Right renal cortex interstitium (tissue), 3 donors: ENCODE data around the gene ZDHHC14. TPM values are rescaled to one million over a fixed set of nuclear protein-coding genes. Genes with fewer than 3 reads are reported as not detected.

Experiments used
- DNase-seq, 3 donors: peaks; one replicate each; pipeline ENCODE4 v3.0.0-alpha.2; 2013; ENCODE audit warnings: low read depth in 3 of 3, low spot score in 2 of 3
- polyA plus RNA-seq, 3 donors: library from polyadenylated mRNA; unstranded; fragments of 120-200 nt; gene quantifications; one replicate each; pipeline ENCODE4 v1.2.1, GENCODE V29; 2013; ENCODE audit not compliant: insufficient read length in 3 of 3

ZDHHC14 gene
- polyA plus RNA-seq, 3 donors = 15.9 to 19.5 (median 18.5) TPM

DNA sequence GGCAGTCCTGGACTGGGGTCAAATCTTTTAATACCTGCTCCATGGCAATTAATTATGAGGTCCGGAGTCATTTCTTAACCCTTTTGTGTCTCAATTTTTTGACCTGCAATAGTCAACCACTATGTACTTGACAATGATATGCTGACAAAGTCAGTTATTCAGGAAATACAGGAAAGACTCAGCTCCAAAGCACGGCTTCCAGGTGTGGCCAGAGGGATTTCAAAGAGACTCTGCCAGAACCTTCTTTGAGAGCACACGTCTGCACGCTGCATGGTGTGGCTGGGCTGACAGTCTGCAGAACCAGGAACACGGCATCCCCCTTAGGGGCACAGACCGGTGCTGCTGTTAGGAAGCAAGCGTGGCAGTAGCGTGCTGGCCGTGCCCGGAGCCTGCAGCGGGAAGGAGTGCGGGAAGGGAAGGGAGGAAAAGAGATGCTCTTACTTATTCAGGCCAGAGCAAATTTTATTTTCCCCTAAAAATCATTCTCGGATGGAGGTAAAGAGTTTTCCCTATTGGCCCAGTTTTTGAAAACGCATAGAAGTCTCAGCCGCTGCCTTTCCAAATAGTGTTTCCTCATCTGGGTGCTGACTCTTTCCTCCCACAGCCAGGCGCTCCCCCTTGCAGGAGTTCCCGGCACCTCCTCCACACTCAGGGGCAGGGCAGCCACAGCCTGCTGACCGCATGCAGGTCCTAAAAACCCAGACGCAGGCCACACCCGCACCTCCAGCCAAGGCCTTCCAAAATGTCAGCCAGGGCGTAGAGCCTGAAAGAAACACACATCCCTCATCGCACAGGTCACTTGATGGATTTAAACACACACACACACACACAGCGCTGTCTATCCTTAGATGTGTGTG is 254.6 kb downstream of the ZDHHC14 start:
- DNase-seq = no peak

DNA sequence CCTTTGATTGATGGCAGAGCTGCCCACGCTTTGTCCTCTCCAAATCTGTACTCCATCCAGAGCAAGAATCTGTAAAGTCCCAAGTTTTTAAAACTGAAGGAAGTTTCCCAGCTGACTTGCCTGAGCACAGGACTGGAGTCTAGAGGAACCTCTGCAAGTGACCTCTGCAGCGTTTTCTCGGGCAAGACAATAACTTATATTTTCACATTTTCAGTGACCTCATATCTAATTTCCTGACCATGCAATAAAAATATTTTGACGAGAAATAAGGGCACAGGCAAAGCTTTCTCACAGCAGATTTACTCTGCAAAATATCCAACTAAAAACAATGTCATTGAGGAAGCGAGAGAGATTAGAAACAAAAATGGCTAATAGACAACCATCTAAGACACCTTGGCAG is 256.5 kb downstream of the ZDHHC14 start:
- DNase-seq = no peak

DNA sequence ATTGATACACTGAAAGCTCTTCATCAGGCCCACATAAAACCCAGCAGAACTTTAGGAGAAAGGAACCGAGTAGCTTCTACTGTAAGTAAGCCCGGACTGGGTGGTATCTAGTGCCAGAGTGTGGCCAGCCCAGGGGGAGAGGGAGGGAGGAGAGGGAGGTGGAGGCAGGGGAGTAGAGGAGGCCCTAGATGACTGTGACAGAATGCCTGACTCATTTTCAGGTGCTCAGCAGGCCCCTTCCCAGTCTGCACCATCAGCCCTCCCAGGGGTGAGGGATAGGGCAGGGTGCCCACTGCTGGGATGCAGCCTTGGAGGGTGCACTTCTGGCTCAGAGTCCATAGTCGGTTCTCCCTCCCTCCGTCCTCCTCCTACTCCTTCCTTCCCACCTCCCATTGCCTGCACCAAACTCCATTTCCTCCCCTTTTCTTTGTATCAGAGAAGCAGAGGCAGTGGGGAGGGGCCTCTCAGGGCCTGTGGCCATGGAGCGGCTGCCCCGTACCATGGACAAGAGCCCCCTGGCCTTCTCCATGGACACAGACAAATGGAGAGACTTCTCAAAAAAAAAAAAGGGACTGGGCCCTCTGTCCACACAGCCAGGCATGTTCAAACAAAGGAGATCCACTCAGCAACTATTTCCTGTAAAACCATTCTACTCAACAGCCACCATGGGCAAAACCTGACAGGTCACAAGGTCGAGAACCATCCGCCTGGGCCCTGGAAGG is 257.1 kb downstream of the ZDHHC14 start:
- no peak for DNase-seq

DNA sequence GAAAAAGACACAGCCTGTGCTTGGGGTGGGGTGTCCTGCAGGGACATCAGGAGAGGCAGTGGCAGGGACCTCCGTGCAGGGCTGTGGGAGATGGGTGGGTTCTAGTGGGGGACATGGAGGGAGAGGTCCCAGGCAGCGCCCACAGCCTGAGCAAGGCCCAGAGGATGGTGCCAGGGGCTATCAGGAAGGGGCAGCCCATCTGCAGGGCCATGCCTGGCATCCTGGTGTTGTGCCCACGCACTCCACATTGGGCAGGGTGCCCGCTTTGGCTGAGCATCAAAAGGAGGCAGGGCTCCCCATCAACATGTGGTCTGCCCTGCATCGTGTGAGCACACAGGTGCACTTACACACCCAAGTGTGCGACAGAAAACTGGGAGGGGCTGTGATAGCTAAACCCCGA is 257.8 kb downstream of the ZDHHC14 start:
- DNase-seq = no peak

DNA sequence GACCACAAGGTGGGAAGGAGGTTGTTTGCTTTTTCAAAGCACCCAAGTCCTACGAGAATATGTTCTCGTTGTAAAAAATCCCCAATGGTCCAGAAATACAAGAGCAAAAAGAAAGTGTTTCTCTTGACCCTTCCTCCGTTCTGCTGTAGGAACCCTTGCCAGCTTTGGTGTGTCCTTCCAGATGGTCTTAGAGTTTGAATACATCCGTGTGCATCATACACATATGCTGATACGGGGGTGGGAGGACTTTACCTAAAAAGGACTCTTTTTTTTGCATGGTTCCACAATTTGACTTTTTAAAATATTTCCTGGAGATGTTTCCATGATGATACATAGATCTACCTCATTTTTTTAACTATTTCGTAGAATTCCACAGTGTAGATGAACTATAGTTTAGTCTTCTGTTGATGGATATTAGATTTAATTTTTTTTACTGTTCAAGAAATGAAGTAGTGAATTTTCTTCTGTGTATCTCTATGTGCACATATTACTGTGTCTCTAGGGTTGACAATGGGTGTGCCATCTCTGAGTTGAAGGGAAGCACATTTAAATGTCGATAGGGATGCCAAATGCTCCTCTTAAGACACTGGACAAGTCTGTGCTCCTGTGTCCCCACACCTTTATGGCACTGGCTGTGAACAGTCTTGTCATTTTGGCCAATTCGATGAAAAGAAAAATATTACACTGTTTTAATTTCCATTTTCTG is 259.9 kb downstream of the ZDHHC14 start:
- DNase-seq = no peak

DNA sequence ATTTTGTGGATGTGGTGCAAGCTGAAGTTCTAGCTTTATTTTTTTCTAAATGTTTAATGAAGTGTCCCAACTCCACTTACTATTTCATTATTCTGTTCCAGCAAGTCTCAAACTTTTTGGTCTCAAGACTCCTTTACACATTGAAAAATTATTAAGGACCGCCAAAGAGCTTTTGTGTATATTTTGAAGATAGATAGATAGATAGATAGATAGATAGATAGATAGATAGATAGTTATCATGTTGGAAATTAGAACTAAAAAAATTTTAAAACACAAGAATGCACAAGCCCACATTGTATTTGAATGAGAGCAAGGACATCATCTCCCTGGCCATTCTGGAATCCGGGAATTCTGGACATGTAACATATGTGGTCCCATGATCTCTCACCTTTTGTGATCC is 260.8 kb downstream of the ZDHHC14 start:
- DNase-seq = no peak

DNA sequence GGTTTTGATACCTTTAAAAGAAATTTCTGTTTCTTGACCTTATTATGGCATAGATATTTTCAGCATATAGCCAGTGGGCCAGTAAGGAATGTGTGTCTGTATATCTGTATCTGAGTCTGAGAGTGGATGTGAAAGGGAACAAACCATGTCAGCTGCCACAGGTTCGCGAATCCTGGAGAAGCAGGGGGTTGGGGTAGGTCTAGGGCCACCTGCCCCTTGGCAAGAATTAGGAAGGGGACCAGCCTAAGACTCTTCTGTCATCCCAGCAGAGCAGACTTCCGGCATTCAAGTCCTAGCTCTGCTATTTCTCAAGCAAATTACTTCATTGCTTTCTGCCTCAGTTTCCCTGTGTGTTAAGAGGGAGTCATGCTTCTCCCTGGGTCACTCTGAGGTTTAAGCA is 261.7 kb downstream of the ZDHHC14 start:
- DNase-seq = no peak

DNA sequence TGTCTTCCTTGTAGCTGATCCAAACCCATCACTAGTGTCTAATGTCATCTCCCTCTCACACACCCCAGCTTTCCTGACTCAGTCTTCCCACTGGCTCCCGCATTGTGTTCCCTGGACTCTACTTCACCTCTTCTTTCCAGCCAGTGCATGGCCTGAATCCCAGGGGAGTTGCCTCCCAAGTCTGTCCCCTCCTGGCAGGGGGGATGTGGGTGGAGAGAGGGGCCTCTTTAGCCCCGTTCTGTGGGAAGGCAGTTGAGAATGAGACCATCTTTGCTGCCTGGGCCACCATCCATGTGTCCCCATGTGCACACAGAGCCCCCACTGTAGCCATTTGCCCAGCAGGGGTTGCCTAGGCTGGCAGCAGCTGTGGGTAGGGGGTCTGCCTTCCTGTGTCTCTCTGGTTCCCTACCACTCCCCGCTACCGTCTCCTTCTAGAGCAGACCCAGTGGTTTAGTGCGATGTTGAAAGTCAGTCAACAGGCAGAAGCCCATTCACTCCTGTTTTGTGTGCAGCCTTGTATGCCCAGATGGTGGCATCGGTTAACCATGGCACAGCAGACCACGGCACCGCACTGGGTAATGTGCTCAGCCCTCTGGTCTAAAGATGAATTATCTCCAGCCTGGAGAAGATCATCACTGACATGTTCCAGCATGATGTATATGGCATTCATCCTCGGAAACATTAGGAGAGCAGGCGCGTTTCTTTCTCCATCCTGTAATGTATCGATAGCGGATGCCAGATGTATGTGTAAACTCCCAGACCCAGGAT is 263.2 kb downstream of the ZDHHC14 start:
- DNase-seq = no peak

DNA sequence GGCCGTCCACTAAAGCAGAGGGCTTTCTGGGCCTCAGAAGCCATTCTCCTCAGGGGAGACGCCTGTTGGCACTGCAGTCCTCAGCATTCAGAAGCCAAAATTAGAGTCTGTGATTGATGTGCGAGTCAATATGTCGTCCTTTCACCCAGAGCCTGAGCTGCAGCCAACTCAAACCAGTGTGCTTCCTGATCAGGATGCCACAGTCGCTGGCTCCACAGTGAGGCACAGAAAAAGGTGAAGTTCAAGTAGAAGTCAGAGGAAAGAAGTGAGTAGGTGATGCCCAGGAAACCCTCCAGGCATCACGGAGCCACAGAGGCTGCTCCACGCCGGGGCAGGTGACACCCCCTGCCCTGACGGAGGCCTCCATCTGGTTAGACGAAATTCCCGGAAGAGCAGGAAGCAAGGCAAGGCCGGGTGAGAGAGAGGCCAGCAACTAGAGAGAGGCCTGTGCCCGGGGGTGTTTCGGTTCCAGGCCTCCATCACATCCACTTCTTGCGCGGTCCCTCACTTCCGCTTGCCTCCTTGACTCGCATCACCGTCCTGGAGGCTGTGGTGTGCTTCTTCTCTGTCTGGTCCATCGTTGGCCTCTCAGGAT is 264.3 kb downstream of the ZDHHC14 start:
- no peak for DNase-seq

DNA sequence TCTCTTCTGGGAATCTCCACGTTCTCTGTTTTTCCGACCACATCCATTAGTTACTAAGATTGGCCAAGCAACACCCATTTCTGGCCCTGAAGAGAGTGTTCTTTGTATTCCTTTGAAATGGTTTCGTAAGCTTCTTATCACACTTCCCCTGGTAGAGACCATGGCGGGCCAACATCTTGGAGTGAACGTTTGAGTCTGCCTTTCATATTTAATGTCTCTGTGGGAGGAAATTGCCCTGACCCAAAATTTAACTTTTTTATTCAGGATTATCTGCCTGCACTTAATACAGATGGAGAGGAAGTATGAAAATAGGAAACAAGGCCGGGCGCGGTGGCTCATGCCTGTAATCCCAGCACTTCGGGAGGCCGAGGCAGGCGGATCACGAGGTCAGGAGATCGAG is 265.0 kb downstream of the ZDHHC14 start:
- DNase-seq = no peak

DNA sequence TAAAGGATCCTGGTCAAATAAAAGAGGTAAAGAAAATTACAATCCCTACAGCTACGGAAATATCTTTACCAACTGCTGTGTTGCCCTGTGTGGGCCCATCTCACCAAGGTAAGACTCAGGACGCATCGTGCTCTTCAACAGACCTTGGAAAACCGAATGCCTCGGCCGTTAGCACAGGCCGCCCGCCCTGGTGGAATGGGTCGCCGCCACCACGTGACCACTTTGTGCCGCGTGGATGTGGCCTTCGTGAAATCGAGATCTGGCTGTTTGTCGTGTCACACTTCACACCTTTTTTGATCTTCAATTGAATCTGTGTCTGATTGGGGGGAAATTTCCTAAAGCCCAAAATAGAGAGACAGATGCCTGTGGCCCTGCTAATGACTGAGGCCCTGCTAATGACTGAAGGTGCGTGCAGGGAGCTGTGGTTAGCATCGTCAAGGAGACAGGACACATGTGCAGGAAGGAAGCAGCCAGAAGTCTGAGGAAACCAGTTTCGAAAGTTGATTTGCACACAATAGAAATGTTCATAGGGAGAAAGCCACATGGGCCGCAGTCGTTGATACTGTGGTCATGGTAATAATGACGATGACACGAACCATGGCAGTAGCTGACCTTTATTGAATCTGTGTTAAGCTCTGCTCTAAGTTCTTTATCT is 266.4 kb downstream of the ZDHHC14 start:
- DNase-seq = no peak

DNA sequence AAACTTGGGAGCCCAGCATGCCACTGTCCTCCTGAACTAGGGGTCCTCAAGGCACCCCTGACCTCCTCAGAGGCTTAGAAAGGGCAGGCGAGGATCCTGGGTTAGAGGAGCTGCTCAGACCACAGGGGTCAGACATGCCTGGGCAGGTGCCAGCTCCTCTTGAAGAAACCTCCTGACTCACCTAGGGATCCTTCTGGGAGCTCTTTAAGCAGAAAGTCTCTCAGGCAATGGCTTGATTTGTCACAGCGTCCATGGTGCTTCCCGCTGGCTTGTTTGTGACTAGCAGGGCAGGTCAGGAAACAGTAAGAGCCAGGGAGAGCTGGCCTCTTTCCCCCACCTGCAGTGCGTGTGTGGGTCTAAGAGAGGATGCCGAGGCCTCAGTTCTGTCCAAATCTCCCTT is 267.6 kb downstream of the ZDHHC14 start:
- DNase-seq = no peak

DNA sequence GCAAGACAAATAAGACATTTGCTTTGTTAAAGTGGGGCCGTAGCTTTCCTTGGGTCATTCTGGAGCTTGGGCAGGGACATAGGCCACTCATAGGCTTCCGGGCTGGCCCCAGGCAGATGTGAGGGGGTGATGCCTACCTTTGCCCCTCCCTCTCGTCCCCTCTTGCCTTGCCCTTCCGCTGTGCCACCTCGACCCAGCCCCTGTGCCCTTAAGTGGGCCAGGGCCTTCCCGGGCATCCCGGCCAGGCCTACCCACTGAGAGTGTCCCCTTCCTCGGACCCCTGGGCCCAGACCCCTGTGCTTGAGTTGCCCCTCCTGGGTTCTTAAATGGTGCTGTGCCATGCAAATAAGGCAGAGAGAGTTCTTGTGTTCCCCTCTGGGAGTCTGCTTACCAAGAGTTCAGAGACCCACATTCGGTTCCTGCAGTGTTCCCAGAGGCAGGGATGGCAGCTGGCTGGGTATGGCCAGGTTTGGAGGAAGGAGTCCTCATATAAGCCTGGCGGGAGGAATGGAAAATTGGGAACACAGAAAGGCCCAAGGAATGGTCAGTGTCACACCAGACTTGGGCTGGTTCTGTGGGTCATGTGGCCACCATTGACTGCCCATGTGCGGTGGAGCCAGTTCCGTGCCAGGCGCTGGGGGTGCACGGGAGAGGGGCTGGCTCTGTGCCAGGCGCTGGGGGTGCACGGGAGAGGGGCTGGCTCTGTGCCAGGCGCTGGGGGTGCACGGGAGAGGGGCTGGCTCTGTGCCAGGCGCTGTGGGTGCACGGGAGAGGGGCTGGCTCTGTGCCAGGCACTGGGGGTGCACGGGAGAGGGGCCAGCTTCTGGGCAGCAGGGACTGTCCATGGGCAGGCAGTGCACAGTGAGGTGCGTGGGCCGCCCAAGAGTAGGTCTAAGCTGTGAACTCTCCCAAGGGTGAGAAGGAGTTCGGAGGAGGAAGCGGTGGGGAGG is 268.6 kb downstream of the ZDHHC14 start:
- DNase-seq = no peak

DNA sequence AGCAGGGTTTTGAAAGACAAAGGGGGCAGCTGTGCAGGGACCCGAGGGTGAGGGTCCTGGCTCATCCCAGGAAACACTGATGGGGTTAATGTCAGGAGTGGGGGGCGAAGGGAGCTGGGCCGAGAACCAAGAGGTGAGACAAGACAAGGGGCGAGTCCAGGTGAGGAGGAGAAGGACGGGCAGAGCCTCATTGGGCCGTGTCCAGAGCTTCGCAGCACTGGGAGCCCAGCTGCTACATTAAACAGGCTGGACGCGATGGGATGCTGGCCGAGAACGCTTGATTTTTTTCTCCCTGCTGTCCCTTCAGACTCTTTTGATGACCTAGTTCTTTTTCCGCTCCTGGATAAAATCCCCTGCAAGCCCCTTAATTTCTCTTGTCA is 269.3 kb downstream of the ZDHHC14 start:
- DNase-seq = no peak

DNA sequence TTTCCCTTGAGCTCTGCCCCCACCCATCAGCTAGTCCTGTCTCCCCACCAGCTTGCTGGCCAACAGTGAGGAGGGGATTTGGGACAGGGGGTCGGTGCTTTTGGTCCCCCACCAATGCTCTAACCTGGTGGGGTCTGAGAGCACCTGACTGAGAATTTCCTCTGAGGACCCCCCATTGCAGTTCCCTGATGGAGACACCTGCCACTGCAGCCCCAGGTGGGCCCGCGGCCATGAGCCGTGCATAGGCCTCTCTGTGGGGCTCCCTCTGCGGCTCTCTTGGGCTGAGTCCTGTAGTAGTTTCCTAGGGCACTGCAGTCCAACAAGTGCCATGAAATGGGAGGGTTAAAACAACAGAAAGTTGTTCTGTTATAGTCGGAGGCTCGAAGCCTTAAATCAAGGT is 269.8 kb downstream of the ZDHHC14 start:
- no peak for DNase-seq

DNA sequence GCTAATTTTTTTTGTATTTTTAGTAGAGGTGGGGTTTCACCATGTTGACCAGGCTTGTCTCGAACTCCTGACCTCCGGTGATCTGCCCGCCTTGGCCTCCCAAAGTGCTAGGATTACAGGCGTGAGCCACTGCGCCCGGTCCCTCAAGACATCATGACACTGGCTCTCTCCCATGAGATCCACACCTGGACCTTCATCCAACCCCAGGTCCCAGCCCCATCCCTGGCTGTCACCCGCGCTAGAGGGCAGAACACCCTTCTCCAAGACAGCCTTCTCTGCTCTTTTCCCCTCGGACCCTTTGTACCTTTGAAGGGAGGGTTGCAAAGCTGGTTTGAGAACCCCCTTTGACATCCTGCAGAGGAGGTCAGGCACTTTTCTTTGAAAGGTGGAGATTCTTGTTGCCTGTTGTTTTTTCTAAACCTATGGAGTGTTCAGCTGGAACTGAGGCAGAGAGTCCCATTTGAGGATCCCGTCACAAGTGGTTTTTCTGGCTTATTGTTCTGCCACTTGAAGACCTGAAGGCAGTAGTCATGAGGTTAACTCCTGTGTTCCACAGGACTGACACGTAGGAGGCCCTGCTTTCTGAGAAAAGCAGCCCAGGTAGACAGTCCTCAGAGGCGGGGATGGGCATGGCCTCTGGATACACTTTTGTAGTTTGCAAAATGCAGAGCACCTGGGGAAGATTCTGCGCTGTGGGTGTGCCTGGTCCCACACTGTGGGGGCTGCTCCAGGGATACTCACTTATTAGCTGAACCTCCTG is 270.9 kb downstream of the ZDHHC14 start:
- DNase-seq = no peak

DNA sequence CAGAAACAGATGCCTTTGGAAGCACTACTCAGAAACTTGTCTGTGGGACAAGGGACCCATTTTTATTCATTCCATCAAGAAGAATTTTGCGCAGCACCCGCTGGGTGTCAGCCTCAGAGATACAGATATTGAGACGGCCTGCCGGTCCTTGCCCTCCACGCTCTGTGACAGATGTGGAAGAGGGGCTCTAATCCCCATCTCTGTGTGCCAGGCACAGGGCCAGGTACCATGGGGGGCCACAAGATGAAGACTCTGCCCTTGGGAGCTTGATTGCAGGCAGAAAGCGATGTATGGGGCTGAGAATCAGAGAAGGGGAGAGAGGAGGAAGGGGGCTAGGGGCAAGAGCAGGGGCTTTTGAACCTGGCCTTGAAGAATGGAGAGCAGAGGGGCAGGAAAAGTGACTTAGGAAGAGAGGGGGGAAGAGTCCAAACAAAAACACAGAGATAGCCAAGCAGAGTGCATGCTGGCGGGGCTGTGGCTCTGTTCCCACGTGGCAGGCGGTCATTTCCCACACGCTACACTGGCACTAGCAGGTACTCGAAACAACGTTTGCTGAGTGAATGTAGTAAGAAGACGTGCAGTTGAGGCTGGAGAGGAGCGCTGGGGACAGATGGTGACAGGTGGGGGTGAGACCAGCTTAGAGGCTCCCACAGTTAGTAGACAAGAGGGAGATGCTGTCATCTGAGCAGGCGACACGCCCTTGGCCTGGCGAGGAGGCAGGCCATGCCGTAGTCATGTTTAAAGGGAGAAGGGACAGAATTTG is 271.8 kb downstream of the ZDHHC14 start:
- no peak for DNase-seq
